Uterus (tissue), 4 donors: Measurements from ENCODE around the gene RNASE2. TPM values are rescaled to one million over a fixed set of nuclear protein-coding genes. Genes with fewer than 3 reads are reported as not detected.

ENCODE experiments used
- DNase-seq, 2 donors: peaks; one replicate each; pipeline ENCODE4 v3.0.0-alpha.2; 2019 to 2020
- H3K27ac ChIP-seq, 2 donors: fragments of 200-600 bp; sonication (generic); 1 replicate in 1 of 2; 2 replicates in 1 of 2; pipeline ENCODE4 v1.5.1; 2016 to 2018
- H3K27me3 ChIP-seq, 2 donors: fragments of 200-600 bp; sonication (generic); one replicate each; pipeline ENCODE4 v1.5.1; 2018 to 2019; ENCODE audit warnings: control low read depth in 1 of 2
- H3K36me3 ChIP-seq, 2 donors: fragments of 200-600 bp; sonication (generic); one replicate each; pipeline ENCODE4 v1.5.1; 2019; ENCODE audit warnings: control low read depth in 1 of 2
- H3K4me1 ChIP-seq, 2 donors: fragments of 200-600 bp; sonication (generic); one replicate each; pipeline ENCODE4 v1.5.1; 2018 to 2019; ENCODE audit warnings: control low read depth in 1 of 2
- H3K4me3 ChIP-seq, 2 donors: fragments of 200-600 bp; sonication (generic); 1 replicate in 1 of 2; 2 replicates in 1 of 2; pipeline ENCODE4 v1.5.1; 2018 to 2019; ENCODE audit warnings: mild to moderate bottlenecking in 1 of 2
- H3K9me3 ChIP-seq, 2 donors: fragments of 200-600 bp; sonication (generic); one replicate each; pipeline ENCODE4 v1.5.1; 2019; ENCODE audit warnings: control low read depth in 1 of 2
- POLR2A ChIP-seq, 2 donors: fragments of 450-650 bp; IDR thresholded peaks; one replicate each; pipeline ENCODE4 v1.6.1; 2016; ENCODE audit warnings: antibody characterized with exemption in 2 of 2, mild to moderate bottlenecking in 1 of 2, moderate library complexity in 1 of 2
- intact Hi-C: fragments of 100-400 bp; cut with DNase I; formaldehyde crosslinking; loops from one replicate; pipeline ENCODE4 v1.15.1; 2023; ENCODE audit warnings: low total_unique reads
- small RNA-seq: library from RNA; depleted of rRNA; stranded (forward); fragments of <200 nt; gene quantifications from one replicate; pipeline ENCODE3, GENCODE V24; 2016
- total RNA-seq, 4 donors: library from RNA; depleted of rRNA in 3 of 4; stranded (reverse); fragments of >200 nt in 3 of 4; gene quantifications; one replicate each; pipeline versions ENCODE4 v1.1.0 to v1.2.4, GENCODE V29; 2014 to 2023
- TF ChIP-seq, protein P1 (sequence below), 4 experiments: fragments of 200-600 bp in 2 of 4; fragments of 450-650 bp in 2 of 4; sonication (generic) in 2 of 4; IDR thresholded peaks; one replicate each; pipeline ENCODE4 v1.5.1; 2016 to 2019; ENCODE audit warnings: antibody characterized with exemption in 4 of 4, mild to moderate bottlenecking in 2 of 4, moderate library complexity in 1 of 4
- donor health status: DM: yes; HTN: yes; CAD: no.

RNASE2 gene
- total RNA-seq, 4 donors from 2014 or later, result 0.51 to 1.8 (median 1.0) TPM; not detected in 1

- no peaks in the 10 kb centered on the region for H3K36me3 ChIP-seq
- no peak overlapping the region for H3K27ac ChIP-seq
- H3K9me3 ChIP-seq, result no peaks in the 10 kb centered on the region
- no peak overlapping the region for H3K4me3 ChIP-seq
- no peak for DNase-seq
- H3K4me1 ChIP-seq, result no peaks in the 10 kb centered on the region
- no peaks in the 10 kb centered on the region for H3K27me3 ChIP-seq
- TF ChIP-seq, protein P1, sequence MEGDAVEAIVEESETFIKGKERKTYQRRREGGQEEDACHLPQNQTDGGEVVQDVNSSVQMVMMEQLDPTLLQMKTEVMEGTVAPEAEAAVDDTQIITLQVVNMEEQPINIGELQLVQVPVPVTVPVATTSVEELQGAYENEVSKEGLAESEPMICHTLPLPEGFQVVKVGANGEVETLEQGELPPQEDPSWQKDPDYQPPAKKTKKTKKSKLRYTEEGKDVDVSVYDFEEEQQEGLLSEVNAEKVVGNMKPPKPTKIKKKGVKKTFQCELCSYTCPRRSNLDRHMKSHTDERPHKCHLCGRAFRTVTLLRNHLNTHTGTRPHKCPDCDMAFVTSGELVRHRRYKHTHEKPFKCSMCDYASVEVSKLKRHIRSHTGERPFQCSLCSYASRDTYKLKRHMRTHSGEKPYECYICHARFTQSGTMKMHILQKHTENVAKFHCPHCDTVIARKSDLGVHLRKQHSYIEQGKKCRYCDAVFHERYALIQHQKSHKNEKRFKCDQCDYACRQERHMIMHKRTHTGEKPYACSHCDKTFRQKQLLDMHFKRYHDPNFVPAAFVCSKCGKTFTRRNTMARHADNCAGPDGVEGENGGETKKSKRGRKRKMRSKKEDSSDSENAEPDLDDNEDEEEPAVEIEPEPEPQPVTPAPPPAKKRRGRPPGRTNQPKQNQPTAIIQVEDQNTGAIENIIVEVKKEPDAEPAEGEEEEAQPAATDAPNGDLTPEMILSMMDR (IDR thresholded peaks at IDR 0.05), result no peak
- TF ChIP-seq POLR2A (IDR thresholded peaks at IDR 0.05), result no peak
- intact Hi-C loops, result no loop called here
Measured at GRCh38 chr14:21001218-21001617, 45.9 kb downstream of the RNASE2 start.

- intact Hi-C loops, result no loop called here
- Histone ChIP-seq H3K4me3 (no peak overlapping the region), H3K9me3 (no peaks in the 10 kb centered on the region), H3K27ac (no peak overlapping the region), H3K27me3 (no peaks in the 10 kb centered on the region), H3K4me1 (no peaks in the 10 kb centered on the region), H3K36me3 (no peaks in the 10 kb centered on the region)
- no peak for TF ChIP-seq POLR2A (IDR thresholded peaks at IDR 0.05)
- TF ChIP-seq, protein P1 (IDR thresholded peaks at IDR 0.05), result no peak
- no peak for DNase-seq
Measured at GRCh38 chr14:21003788-21004346, 48.6 kb downstream of the RNASE2 start.

Small RNAs within 50 kb of the gene (small RNA-seq; reads per million reads assigned to genes)
- not detected for gene RN7SL189P

Other genes starting within 250 kb of the RNASE2 start
- gene EDDM3A, start 209.6 kb upstream of the RNASE2 start, total RNA-seq, result not detected
- not detected for gene EDDM3B, start 187.1 kb upstream of the RNASE2 start, total RNA-seq
- gene RNASE6, start 174.2 kb upstream of the RNASE2 start, total RNA-seq, result 1 to 10 TPM in 3 of 4 donors, under 1 TPM in 1; 0.77 to 4.2 (median 3.7) TPM
- gene RNASE1, start 152.6 kb upstream of the RNASE2 start, total RNA-seq, result 100 to 1,000 TPM; 107 to 299 (median 167) TPM
- not detected for gene RNASE3, start 64.1 kb upstream of the RNASE2 start, total RNA-seq
- gene METTL17, start 34.5 kb downstream of the RNASE2 start, total RNA-seq, result 10 to 100 TPM; 46.6 to 73.5 (median 65.9) TPM
- gene SLC39A2, start 43.8 kb downstream of the RNASE2 start, total RNA-seq, result under 1 TPM in 2 of 4 donors, not detected in 2; 0.52 to 0.97 TPM
- gene NDRG2, start 69.6 kb downstream of the RNASE2 start, total RNA-seq, result 100 to 1,000 TPM; 111 to 563 (median 200) TPM
- gene TPPP2, start 74.7 kb downstream of the RNASE2 start, total RNA-seq, result under 1 TPM in 1 of 4 donors, not detected in 3; 0.67 TPM
- gene RNASE13, start 79.3 kb downstream of the RNASE2 start, total RNA-seq, result not detected
- not detected for gene RNASE7, start 86.9 kb downstream of the RNASE2 start, total RNA-seq
- not detected for gene RNASE8, start 102.3 kb downstream of the RNASE2 start, total RNA-seq
- 100 to 1,000 TPM in 2 of 4 donors, 10 to 100 TPM in 2; 25.3 to 103 (median 66.9) TPM for gene ARHGEF40, start 114.8 kb downstream of the RNASE2 start, total RNA-seq
- 10 to 100 TPM in 3 of 4 donors, 1 to 10 TPM in 1; 7.4 to 56.8 (median 15.9) TPM for gene ZNF219, start 143.2 kb downstream of the RNASE2 start, total RNA-seq
- gene TMEM253, start 145.6 kb downstream of the RNASE2 start, total RNA-seq, result under 1 TPM in 1 of 4 donors, not detected in 3; 0.85 TPM
- not detected for gene OR5AU1, start 200.6 kb downstream of the RNASE2 start, total RNA-seq